Lung microvascular endothelial cell (primary cell): ENCODE measurements around the gene TPH2. TPM values are rescaled to one million over a fixed set of nuclear protein-coding genes. Genes with fewer than 3 reads are reported as not detected.

Source experiments
- total RNA-seq: library from RNA; depleted of rRNA; stranded (reverse); fragments of >200 nt; gene quantifications from 2 replicates; pipeline ENCODE4 v1.2.1, GENCODE V29; 2014

The TPH2 gene
- total RNA-seq, 1 donor from 2014 or later, result not detected

Other genes with a start within 250 kb of the TPH2 start
- 5.4 and 9.1 TPM in 2 replicates for gene RAB21, start 184.0 kb upstream of the TPH2 start, total RNA-seq
- gene TBC1D15, start 99.1 kb upstream of the TPH2 start, total RNA-seq, result 17.7 and 30.2 TPM in 2 replicates